Suprapubic skin (tissue), 3 donors: ENCODE results near the gene SH3TC1.

Experiments used
- POLR2A ChIP-seq, 2 donors: fragments of 450-650 bp; IDR thresholded peaks; one replicate each; pipeline ENCODE4 v1.6.1; 2017; ENCODE audit warnings: antibody characterized with exemption in 2 of 2, mild to moderate bottlenecking in 2 of 2, moderate library complexity in 2 of 2
- TF ChIP-seq, protein P1 (sequence below), 2 donors: fragments of 200-600 bp in 1 of 2; fragments of 450-650 bp in 1 of 2; sonication (generic) in 1 of 2; IDR thresholded peaks; one replicate each; pipeline ENCODE4 v1.5.1; 2016 to 2019; ENCODE audit warnings: antibody characterized with exemption in 2 of 2, mild to moderate bottlenecking in 1 of 2, moderate library complexity in 1 of 2

DNA sequence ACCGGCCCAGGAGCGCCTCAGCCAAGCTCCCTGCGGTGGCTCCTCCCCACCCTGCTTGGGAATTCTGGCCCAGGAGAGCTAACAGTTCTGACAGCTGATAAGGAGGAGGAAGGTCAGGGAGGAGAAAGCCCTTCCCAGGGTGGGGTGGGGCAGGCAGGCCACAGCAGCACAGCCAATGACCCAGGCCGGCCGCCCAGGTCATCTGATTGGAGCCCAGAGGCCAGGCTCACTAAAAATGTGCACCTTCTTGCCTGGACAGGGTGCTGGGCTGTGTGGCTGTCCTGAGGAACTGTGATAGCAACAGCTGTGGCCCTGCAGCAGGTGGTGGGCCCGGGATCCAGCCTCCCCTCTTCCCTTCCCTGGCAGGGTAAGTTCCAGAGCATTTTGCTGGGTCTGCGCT is 17.2 kb upstream of the SH3TC1 start:
- no peak for TF ChIP-seq POLR2A (IDR thresholded peaks at IDR 0.05)
- TF ChIP-seq, protein P1, sequence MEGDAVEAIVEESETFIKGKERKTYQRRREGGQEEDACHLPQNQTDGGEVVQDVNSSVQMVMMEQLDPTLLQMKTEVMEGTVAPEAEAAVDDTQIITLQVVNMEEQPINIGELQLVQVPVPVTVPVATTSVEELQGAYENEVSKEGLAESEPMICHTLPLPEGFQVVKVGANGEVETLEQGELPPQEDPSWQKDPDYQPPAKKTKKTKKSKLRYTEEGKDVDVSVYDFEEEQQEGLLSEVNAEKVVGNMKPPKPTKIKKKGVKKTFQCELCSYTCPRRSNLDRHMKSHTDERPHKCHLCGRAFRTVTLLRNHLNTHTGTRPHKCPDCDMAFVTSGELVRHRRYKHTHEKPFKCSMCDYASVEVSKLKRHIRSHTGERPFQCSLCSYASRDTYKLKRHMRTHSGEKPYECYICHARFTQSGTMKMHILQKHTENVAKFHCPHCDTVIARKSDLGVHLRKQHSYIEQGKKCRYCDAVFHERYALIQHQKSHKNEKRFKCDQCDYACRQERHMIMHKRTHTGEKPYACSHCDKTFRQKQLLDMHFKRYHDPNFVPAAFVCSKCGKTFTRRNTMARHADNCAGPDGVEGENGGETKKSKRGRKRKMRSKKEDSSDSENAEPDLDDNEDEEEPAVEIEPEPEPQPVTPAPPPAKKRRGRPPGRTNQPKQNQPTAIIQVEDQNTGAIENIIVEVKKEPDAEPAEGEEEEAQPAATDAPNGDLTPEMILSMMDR (IDR thresholded peaks at IDR 0.05): no peak
